GM23248 (cell line): ENCODE measurements around the gene MSMO1. TPM values are rescaled to one million over a fixed set of nuclear protein-coding genes. Genes with fewer than 3 reads are reported as not detected.
"Not testable (repeated sequence)": the region's sequence is repeated elsewhere in the genome, so short reads cannot be mapped to it uniquely, and the experiment has no call there.

Experiments used
- DNase-seq: peaks from one replicate; pipeline ENCODE4 v3.0.0-alpha.2; 2015
- H2AFZ ChIP-seq: fragments of 200-600 bp; sonication (generic); 2 replicates; pipeline ENCODE4 v1.6.1; 2016; ENCODE audit warnings: antibody characterized with exemption
- H3F3A ChIP-seq: fragments of 200-600 bp; sonication (generic); 2 replicates; pipeline ENCODE4 v1.6.1; 2016; ENCODE audit warnings: mild to moderate bottlenecking, antibody characterized with exemption, mixed run types; ENCODE audit not compliant: insufficient read depth
- H3K27ac ChIP-seq: fragments of 200-600 bp; sonication (generic); 2 replicates; pipeline ENCODE4 v1.5.1; 2016; ENCODE audit warnings: mild to moderate bottlenecking
- H3K27me3 ChIP-seq: fragments of 200-600 bp; sonication (generic); replicated peaks from 2 replicates; pipeline ENCODE4 v1.6.1; 2016; ENCODE audit warnings: mild to moderate bottlenecking; ENCODE audit not compliant: insufficient read depth
- H3K36me3 ChIP-seq: fragments of 200-600 bp; sonication (generic); 2 replicates; pipeline ENCODE4 v1.6.1; 2016; ENCODE audit warnings: low read depth, mild to moderate bottlenecking
- H3K4me1 ChIP-seq: fragments of 200-600 bp; sonication (generic); 2 replicates; pipeline ENCODE4 v1.6.1; 2016; ENCODE audit warnings: mild to moderate bottlenecking; ENCODE audit not compliant: insufficient read depth
- H3K4me2 ChIP-seq: fragments of 200-600 bp; sonication (generic); one replicate; pipeline ENCODE4 v1.6.1; 2016; ENCODE audit warnings: mild to moderate bottlenecking; ENCODE audit not compliant: unreplicated experiment
- H3K4me3 ChIP-seq: fragments of 200-600 bp; sonication (generic); 2 replicates; pipeline ENCODE4 v1.5.1; 2016; ENCODE audit warnings: mild to moderate bottlenecking
- H3K79me2 ChIP-seq: fragments of 200-600 bp; sonication (generic); 2 replicates; pipeline ENCODE4 v1.6.1; 2016; ENCODE audit warnings: mild to moderate bottlenecking; ENCODE audit not compliant: insufficient read depth
- H3K9ac ChIP-seq: fragments of 200-600 bp; sonication (generic); 2 replicates; pipeline ENCODE4 v1.6.1; 2016; ENCODE audit warnings: mild to moderate bottlenecking
- H3K9me2 ChIP-seq: fragments of 200-600 bp; sonication (generic); 2 replicates; pipeline ENCODE4 v1.6.1; 2016; ENCODE audit warnings: mixed run types, mild to moderate bottlenecking, moderate library complexity; ENCODE audit not compliant: insufficient read depth
- H3K9me3 ChIP-seq: fragments of 200-600 bp; sonication (generic); one replicate; pipeline ENCODE4 v1.6.1; 2017; ENCODE audit warnings: low read depth
- H4K20me1 ChIP-seq: fragments of 200-600 bp; sonication (generic); 2 replicates; pipeline ENCODE4 v1.6.0; 2016; ENCODE audit not compliant: insufficient read depth
- EZH2 ChIP-seq: fragments of 200-600 bp; sonication (generic); IDR thresholded peaks from 2 replicates; pipeline ENCODE4 v1.6.1; 2018; ENCODE audit warnings: antibody characterized with exemption, mild to moderate bottlenecking; ENCODE audit not compliant: insufficient read depth, poor library complexity, severe bottlenecking
- EZH2phosphoT487 ChIP-seq: fragments of 200-600 bp; sonication (generic); IDR thresholded peaks from 2 replicates; pipeline ENCODE4 v1.6.1; 2018; ENCODE audit warnings: antibody characterized with exemption, moderate library complexity, mild to moderate bottlenecking, low read depth; ENCODE audit not compliant: insufficient read depth
- WGBS, 2 experiments: methylation state at CpG; one replicate each; pipeline ENCODE4 v1.1.6; 2015 to 2017; ENCODE audit warnings: low lambda C conversion rate in 2 of 2, low coverage in 1 of 2; ENCODE audit errors: missing lambda C conversion rate in 2 of 2; 5-methylcytosine and 5-hydroxymethylcytosine counted together
- in situ Hi-C: fragments of 300-500 bp; cut with MboI; formaldehyde crosslinking; loops from 2 replicates; pipeline ENCODE4 v1.15.0; 2020
- polyA plus RNA-seq: library from polyadenylated mRNA; unstranded; fragments of >200 nt; fragmentation: Nextera tagmentation; extraction: Ambion mirVana; gene quantifications from 2 replicates; pipeline ENCODE4 v1.2.1, GENCODE V29; 2016
- total RNA-seq: library from RNA; depleted of rRNA; stranded (reverse); fragments of >200 nt; shearing (Covaris generic); gene quantifications from 2 replicates; pipeline ENCODE4 v1.2.3, GENCODE V29; 2014

MSMO1 gene
- total and polyA plus RNA-seq, 2 experiments from 2014 or later: 72.2 to 72.7 TPM

GRCh38 chr4:165332502-165332901 is 5.0 kb downstream of the MSMO1 start:
- no peak overlapping the region for H3K4me2 ChIP-seq
- H3K36me3 ChIP-seq: peaks cover 9% of the 10 kb centered on the region; the same call in 1 of the 2 replicates
- no peaks in the 10 kb centered on the region for H3K27me3 ChIP-seq
- in situ Hi-C loops: no loop called here
- no peaks in the 10 kb centered on the region for H3K9me3 ChIP-seq
- H4K20me1 ChIP-seq: no peaks in the 10 kb centered on the region; the same call in 1 of the 2 replicates
- H3K4me1 ChIP-seq: peaks cover 21% of the 10 kb centered on the region
- H3K79me2 ChIP-seq: peaks cover 89% of the 10 kb centered on the region
- H3K9me2 ChIP-seq: no peaks in the 10 kb centered on the region
- TF ChIP-seq EZH2 (no peak), EZH2phosphoT487 (no peak)
- H3F3A ChIP-seq: peaks cover 15% of the 10 kb centered on the region
- no peak for DNase-seq
- no peak overlapping the region for H3K9ac ChIP-seq
- H2AFZ ChIP-seq: no peak overlapping the region
- WGBS, 2 experiments: 53 to 56% methylated on average over 1 of the region's 1 CpG
- H3K4me3 ChIP-seq: no peak overlapping the region
- no peak overlapping the region for H3K27ac ChIP-seq

DNA sequence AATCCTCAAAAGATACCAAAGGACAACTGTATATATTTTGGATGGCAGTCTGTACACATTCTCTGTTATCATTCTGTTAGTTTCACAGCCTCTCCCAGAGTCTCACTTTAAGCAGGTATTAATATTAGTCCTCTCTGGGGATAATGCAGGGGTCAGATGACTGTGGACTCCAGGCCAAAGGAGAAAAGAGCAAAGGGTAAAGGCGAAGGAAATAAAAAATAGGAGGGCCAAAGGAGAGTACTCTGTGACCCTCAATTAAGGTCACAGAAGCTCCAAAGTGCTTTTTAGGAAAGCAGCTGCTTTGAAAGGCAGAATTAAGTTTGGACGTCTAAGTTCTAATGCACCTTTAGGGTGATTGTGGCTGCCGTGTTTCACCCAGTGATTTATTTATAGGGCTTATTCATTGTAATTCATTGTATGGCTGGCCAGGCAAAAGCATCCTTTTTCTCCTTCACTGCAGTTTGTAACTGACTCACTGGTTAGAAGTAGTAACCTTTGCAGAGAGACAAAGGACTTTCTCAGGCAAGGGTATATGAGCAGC is 7.8 kb downstream of the MSMO1 start:
- H3K9me2 ChIP-seq: no peaks in the 10 kb centered on the region
- no peaks in the 10 kb centered on the region for H3K9me3 ChIP-seq
- no peaks in the 10 kb centered on the region; the same call in 1 of the 2 replicates for H3F3A ChIP-seq
- WGBS, 2 experiments: 81% methylated on average over 3 of the region's 3 CpGs
- no peak overlapping the region for H3K27ac ChIP-seq
- in situ Hi-C loops: no loop called here
- no peak overlapping the region for H3K4me3 ChIP-seq
- no peak overlapping the region for H3K9ac ChIP-seq
- H3K79me2 ChIP-seq: peaks cover 62% of the 10 kb centered on the region
- H3K27me3 ChIP-seq: no peaks in the 10 kb centered on the region
- H2AFZ ChIP-seq: no peak overlapping the region
- peaks cover 5% of the 10 kb centered on the region; the same call in 1 of the 2 replicates for H3K4me1 ChIP-seq
- H3K36me3 ChIP-seq: peaks cover 26% of the 10 kb centered on the region
- H3K4me2 ChIP-seq: no peak overlapping the region
- H4K20me1 ChIP-seq: no peaks in the 10 kb centered on the region; the same call in 1 of the 2 replicates
- TF ChIP-seq EZH2: no peak
- no peak for TF ChIP-seq EZH2phosphoT487
- no peak for DNase-seq

GRCh38 chr4:165336743-165337142 is 9.3 kb downstream of the MSMO1 start:
- H3K4me3 ChIP-seq: no peak overlapping the region
- no peak overlapping the region for H3K4me2 ChIP-seq
- H3F3A ChIP-seq: peaks cover 8% of the 10 kb centered on the region; the same call in 1 of the 2 replicates
- H4K20me1 ChIP-seq: no peaks in the 10 kb centered on the region; the same call in 1 of the 2 replicates
- in situ Hi-C loops: no loop called here
- H3K9ac ChIP-seq: no peak overlapping the region
- H3K27me3 ChIP-seq: no peaks in the 10 kb centered on the region
- no peak for DNase-seq
- H3K36me3 ChIP-seq: peaks cover 36% of the 10 kb centered on the region
- H3K9me3 ChIP-seq: no peaks in the 10 kb centered on the region
- no peak overlapping the region for H2AFZ ChIP-seq
- H3K9me2 ChIP-seq: no peaks in the 10 kb centered on the region
- H3K4me1 ChIP-seq: 0 out of 2 replicates have a peak, but pooled peaks cover 3% of the 10 kb centered on the region
- TF ChIP-seq EZH2phosphoT487 (no peak), EZH2 (no peak)
- H3K27ac ChIP-seq: no peak overlapping the region
- H3K79me2 ChIP-seq: peaks cover 47% of the 10 kb centered on the region
- WGBS, 2 experiments: 90 to 95% methylated on average over 6 of the region's 6 CpGs

DNA sequence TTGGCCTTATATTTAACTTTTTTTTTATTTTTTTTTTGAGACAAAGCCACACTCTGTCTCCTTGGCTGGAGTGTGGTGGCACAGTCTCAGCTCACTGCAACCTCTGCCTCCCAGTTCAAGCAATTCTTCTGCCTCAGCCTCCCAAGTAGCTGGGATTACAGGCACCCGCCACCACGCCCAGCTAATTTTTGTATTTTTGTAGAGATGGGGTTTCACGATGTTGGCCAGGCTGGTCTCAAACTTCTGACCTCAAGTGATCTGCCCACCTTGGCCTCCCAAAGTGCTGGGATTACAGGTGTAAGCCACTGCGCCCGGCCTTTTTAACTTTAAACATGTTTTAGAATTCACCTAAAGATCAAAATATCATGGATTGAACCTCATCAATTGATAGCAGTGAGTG is 14.9 kb downstream of the MSMO1 start:
- H3K4me1 ChIP-seq, H3K79me2 ChIP-seq, H2AFZ ChIP-seq, H3K9me3 ChIP-seq, H3F3A ChIP-seq, H3K27ac ChIP-seq, H3K4me2 ChIP-seq, H3K27me3 ChIP-seq, H3K9me2 ChIP-seq, H4K20me1 ChIP-seq, H3K4me3 ChIP-seq, DNase-seq, H3K9ac ChIP-seq: not testable (repeated sequence)
- H3K36me3 ChIP-seq: peaks cover 37% of the 10 kb centered on the region
- WGBS, 2 experiments: 94 to 99% methylated on average over 5 of the region's 5 CpGs
- in situ Hi-C loops: loop anchor here (10.0 kb wide), 1 partner anchor 208 kb away; no protein-coding TSS in a partner anchor
